Esophagus muscularis mucosa (tissue), 4 donors: ENCODE data around the gene SIPA1L3. TPM values are rescaled to one million over a fixed set of nuclear protein-coding genes. Genes with fewer than 3 reads are reported as not detected.

ENCODE experiments used
- DNase-seq: peaks from one replicate; pipeline ENCODE4 v3.0.0-alpha.2; 2017; ENCODE audit errors: extremely low spot score
- H3K27ac ChIP-seq, 4 donors: fragments of 200-600 bp; sonication (generic); replicated peaks in 1 of 4; 1 replicate in 3 of 4; 2 replicates in 1 of 4; pipeline ENCODE4 v1.5.1; 2016 to 2019; ENCODE audit warnings: mild to moderate bottlenecking in 1 of 4
- H3K27me3 ChIP-seq, 4 donors: fragments of 200-600 bp; sonication (generic); one replicate each; pipeline versions ENCODE4 v1.5.1 to v1.6.0; 2016 to 2019
- H3K36me3 ChIP-seq, 4 donors: fragments of 200-600 bp; sonication (generic); one replicate each; pipeline ENCODE4 v1.5.1; 2016 to 2019
- H3K4me1 ChIP-seq, 4 donors: fragments of 200-600 bp; sonication (generic); one replicate each; pipeline ENCODE4 v1.5.1; 2016 to 2019
- H3K4me3 ChIP-seq, 4 donors: fragments of 200-600 bp; sonication (generic); 1 replicate in 2 of 4; 2 replicates in 2 of 4; pipeline ENCODE4 v1.5.1; 2016 to 2019; ENCODE audit warnings: mild to moderate bottlenecking in 4 of 4, moderate library complexity in 1 of 4
- H3K9me3 ChIP-seq, 4 donors: fragments of 200-600 bp; sonication (generic); 1 replicate in 3 of 4; 2 replicates in 1 of 4; pipeline ENCODE4 v1.5.1; 2016 to 2019
- EP300 ChIP-seq: sonication (generic); formaldehyde crosslinking; IDR thresholded peaks from one replicate; pipeline ENCODE4 v1.6.1; 2017; ENCODE audit warnings: antibody characterized with exemption
- POLR2A ChIP-seq: fragments of 450-650 bp; IDR thresholded peaks from one replicate; pipeline ENCODE4 v1.6.1; 2017; ENCODE audit warnings: antibody characterized with exemption, moderate library complexity, mild to moderate bottlenecking, low read depth
- POLR2AphosphoS5 ChIP-seq, 2 donors: sonication (generic); formaldehyde crosslinking; IDR thresholded peaks; one replicate each; pipeline ENCODE4 v1.6.1; 2017; ENCODE audit warnings: antibody characterized with exemption in 2 of 2
- WGBS: methylation state at CpG from one replicate; pipeline ENCODE4 v1.1.5; 2018; 5-methylcytosine and 5-hydroxymethylcytosine counted together
- intact Hi-C: fragments of 100-400 bp; cut with DNase I; formaldehyde crosslinking; loops from one replicate; pipeline ENCODE4 v1.15.1; 2023
- total RNA-seq, 4 donors: library from RNA; depleted of rRNA; stranded (reverse); fragments of >200 nt; gene quantifications; one replicate each; pipeline versions ENCODE4 v1.1.0 to v1.2.1, GENCODE V29; 2016
- TF ChIP-seq, protein P1 (sequence below), 3 experiments: fragments of 200-600 bp in 2 of 3; fragments of 450-650 bp in 1 of 3; sonication (generic) in 2 of 3; IDR thresholded peaks; one replicate each; pipeline ENCODE4 v1.5.1; 2017 to 2019; ENCODE audit warnings: antibody characterized with exemption in 3 of 3, mild to moderate bottlenecking in 2 of 3, moderate library complexity in 1 of 3

SIPA1L3 gene
- total RNA-seq, 4 donors from 2014 or later = 10.4 to 17.9 (median 13.2) TPM

DNA sequence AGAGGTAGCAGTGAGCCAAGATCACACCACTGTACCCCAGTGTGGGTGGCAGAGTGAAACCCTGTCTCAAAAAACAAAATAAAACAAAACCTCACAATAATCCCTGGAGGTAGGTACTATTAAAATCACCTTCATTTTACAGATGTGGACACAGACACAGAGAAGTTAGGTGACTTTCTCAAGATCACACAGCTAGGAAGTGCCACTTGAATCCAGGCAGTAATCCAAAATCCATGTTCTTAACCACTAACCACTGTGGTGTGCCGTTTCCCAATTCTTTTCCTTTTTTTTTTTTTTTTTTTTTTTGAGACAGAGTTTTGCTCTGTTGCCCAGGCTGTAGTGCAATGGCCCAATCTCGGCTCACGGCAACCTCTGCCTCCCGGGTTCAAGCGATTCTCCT is 340.1 kb downstream of the SIPA1L3 start:
- peaks cover 40 to 89% (median 85%) of the 10 kb centered on the region in 4 donors for H3K4me1 ChIP-seq
- H3K27me3 ChIP-seq = no peaks in the 10 kb centered on the region
- TF ChIP-seq, protein P1, sequence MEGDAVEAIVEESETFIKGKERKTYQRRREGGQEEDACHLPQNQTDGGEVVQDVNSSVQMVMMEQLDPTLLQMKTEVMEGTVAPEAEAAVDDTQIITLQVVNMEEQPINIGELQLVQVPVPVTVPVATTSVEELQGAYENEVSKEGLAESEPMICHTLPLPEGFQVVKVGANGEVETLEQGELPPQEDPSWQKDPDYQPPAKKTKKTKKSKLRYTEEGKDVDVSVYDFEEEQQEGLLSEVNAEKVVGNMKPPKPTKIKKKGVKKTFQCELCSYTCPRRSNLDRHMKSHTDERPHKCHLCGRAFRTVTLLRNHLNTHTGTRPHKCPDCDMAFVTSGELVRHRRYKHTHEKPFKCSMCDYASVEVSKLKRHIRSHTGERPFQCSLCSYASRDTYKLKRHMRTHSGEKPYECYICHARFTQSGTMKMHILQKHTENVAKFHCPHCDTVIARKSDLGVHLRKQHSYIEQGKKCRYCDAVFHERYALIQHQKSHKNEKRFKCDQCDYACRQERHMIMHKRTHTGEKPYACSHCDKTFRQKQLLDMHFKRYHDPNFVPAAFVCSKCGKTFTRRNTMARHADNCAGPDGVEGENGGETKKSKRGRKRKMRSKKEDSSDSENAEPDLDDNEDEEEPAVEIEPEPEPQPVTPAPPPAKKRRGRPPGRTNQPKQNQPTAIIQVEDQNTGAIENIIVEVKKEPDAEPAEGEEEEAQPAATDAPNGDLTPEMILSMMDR (IDR thresholded peaks at IDR 0.05) = no peak
- TF ChIP-seq POLR2AphosphoS5 (IDR thresholded peaks at IDR 0.05) (no peak), POLR2A (no peak), EP300 (no peak)
- intact Hi-C loops = no loop called here
- no peak overlapping the region for H3K4me3 ChIP-seq
- peaks cover 0 to 10% (median 2%) of the 10 kb centered on the region in 4 donors for H3K36me3 ChIP-seq
- 73% methylated on average over 4 of the region's 5 CpGs for WGBS
- H3K27ac ChIP-seq = peak overlapping the region; percentile 72 to 92 (median 91)
- DNase-seq = no peak
- no peaks in the 10 kb centered on the region for H3K9me3 ChIP-seq

GRCh38 chr19:38247734-38248268 is 340.8 kb downstream of the SIPA1L3 start:
- Histone ChIP-seq H3K36me3 (peaks cover 0 to 10% (median 2%) of the 10 kb centered on the region in 4 donors), H3K27ac (peak overlapping the region; percentile 72 to 92 (median 91)), H3K9me3 (no peaks in the 10 kb centered on the region), H3K27me3 (no peaks in the 10 kb centered on the region), H3K4me1 (peaks cover 40 to 95% (median 87%) of the 10 kb centered on the region in 4 donors), H3K4me3 (no peak overlapping the region)
- WGBS = 78% methylated on average over 9 of the region's 9 CpGs
- TF ChIP-seq EP300 (no peak), POLR2AphosphoS5 (IDR thresholded peaks at IDR 0.05) (peak in 1 of 2 donors; percentile 55)
- DNase-seq = no peak
- intact Hi-C loops = no loop called here

DNA sequence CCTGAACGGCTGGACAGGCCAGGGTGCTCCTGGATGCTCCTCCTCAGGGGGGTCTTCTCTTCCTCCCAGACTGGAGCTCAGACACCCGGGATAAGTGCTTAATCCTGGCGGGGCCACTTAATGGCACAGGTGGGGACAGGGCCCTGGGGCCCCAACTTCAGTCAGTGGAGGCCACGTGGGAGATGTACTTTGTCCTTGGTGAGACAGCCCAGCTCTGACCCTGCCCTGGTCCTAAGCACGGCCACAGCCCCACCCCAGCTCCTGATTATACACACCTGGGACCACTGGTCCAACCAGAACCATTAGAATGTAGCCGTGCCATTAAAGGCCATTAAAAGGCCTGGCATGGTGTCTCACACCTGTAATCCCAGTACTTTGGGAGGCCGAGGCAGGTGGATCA is 341.4 kb downstream of the SIPA1L3 start:
- Histone ChIP-seq H3K4me1 (peaks cover 40 to 100% (median 91%) of the 10 kb centered on the region in 4 donors), H3K9me3 (no peaks in the 10 kb centered on the region), H3K4me3 (no peak overlapping the region), H3K36me3 (peaks cover 0 to 10% (median 2%) of the 10 kb centered on the region in 4 donors), H3K27ac (peak overlapping the region; percentile 72 to 92 (median 91)), H3K27me3 (no peaks in the 10 kb centered on the region)
- intact Hi-C loops = no loop called here
- TF ChIP-seq POLR2A (no peak), EP300 (no peak), POLR2AphosphoS5 (IDR thresholded peaks at IDR 0.05) (no peak)
- TF ChIP-seq, protein P1 (IDR thresholded peaks at IDR 0.05) = no peak
- WGBS = 83% methylated on average over 1 of the region's 7 CpGs
- no peak for DNase-seq

- intact Hi-C loops = no loop called here
- no peaks in the 10 kb centered on the region for H3K27me3 ChIP-seq
- H3K36me3 ChIP-seq = peaks cover 0 to 10% (median 2%) of the 10 kb centered on the region in 4 donors
- DNase-seq = no peak
- H3K4me3 ChIP-seq = peak overlapping the region in 3 of 4 donors; percentile 67 to 86 (median 72)
- no peaks in the 10 kb centered on the region for H3K9me3 ChIP-seq
- no peak for TF ChIP-seq POLR2A
- TF ChIP-seq POLR2AphosphoS5 (IDR thresholded peaks at IDR 0.05) = no peak
- TF ChIP-seq, protein P1 (IDR thresholded peaks at IDR 0.05) = no peak
- TF ChIP-seq EP300 = no peak
- peak overlapping the region; percentile 90 to 96 (median 92) for H3K27ac ChIP-seq
- peaks cover 39 to 96% (median 91%) of the 10 kb centered on the region in 4 donors for H3K4me1 ChIP-seq
Observed at GRCh38 chr19:38250428-38250820, 343.4 kb downstream of the SIPA1L3 start.

GRCh38 chr19:38250821-38251563 is 344.0 kb downstream of the SIPA1L3 start:
- intact Hi-C loops = no loop called here

More at GRCh38 chr19:38250821-38251563, 344.0 kb downstream of the SIPA1L3 start:
- H3K36me3 ChIP-seq = peaks cover 0 to 10% (median 2%) of the 10 kb centered on the region in 4 donors
- no peak for DNase-seq
- H3K4me3 ChIP-seq = peak overlapping the region; percentile 66 to 86 (median 70)
- H3K9me3 ChIP-seq = no peaks in the 10 kb centered on the region
- H3K27me3 ChIP-seq = peaks cover 0 to 3% (median 0%) of the 10 kb centered on the region in 4 donors
- peak overlapping the region; percentile 90 to 96 (median 92) for H3K27ac ChIP-seq
- TF ChIP-seq POLR2A (no peak), EP300 (no peak), POLR2AphosphoS5 (IDR thresholded peaks at IDR 0.05) (no peak)
- TF ChIP-seq, protein P1 (IDR thresholded peaks at IDR 0.05) = no peak
- peaks cover 33 to 92% (median 89%) of the 10 kb centered on the region in 4 donors for H3K4me1 ChIP-seq
- 24% methylated on average over 8 of the region's 18 CpGs for WGBS
